HCT116 (cell line): ENCODE measurements around the gene NUP188. TPM values are rescaled to one million over a fixed set of nuclear protein-coding genes. Genes with fewer than 3 reads are reported as not detected.

Source experiments
- ATAC-seq: fragments of 200-7000 bp; cut with Tn5 transposase; 2 replicates; pipeline ENCODE4 v1.9.1; 2020; ENCODE audit warnings: mild to moderate bottlenecking, moderate library complexity
- BruUV-seq: library from RNA; stranded (reverse); fragments of 400-500 nt; replicated peaks from 2 replicates; lab custom pipeline; 2021; lab: Mats Ljungman, UMichigan
- CTCF ChIA-PET: fragments of 300-600 bp; sonication (Branson Sonifier 250); formaldehyde crosslinking; loops from one replicate; lab custom pipeline; 2021; ENCODE audit warnings: antibody characterized with exemption; lab: Charles Lee
- POLR2A ChIA-PET: fragments of 300-600, 350-600 bp; sonication (Branson Sonifier 250); formaldehyde crosslinking; loops from one replicate; lab custom pipeline; 2021; ENCODE audit warnings: antibody characterized with exemption; lab: Charles Lee
- RAD21 ChIA-PET, 2 experiments: fragments of 300-600 bp; sonication (Branson Sonifier 250); formaldehyde crosslinking; loops; one replicate each; lab custom pipeline; 2023; ENCODE audit warnings: low total read pairs in 2 of 2; ENCODE audit not compliant: uncharacterized antibody in 2 of 2, unreplicated experiment in 2 of 2, low non-redundant PET in 1 of 2; lab: Charles Lee
- DNase-seq: peaks from one replicate; pipeline ENCODE4 v3.0.0-alpha.2; 2010; ENCODE audit warnings: low read depth, low spot score
- H2AFZ ChIP-seq: fragments of 200-600 bp; shearing (Covaris generic), sonication (generic); 2 replicates; pipeline ENCODE4 v1.6.1; 2017; ENCODE audit warnings: low read depth, mixed run types, mixed read lengths, antibody characterized with exemption, low read length; ENCODE audit not compliant: poor library complexity, severe bottlenecking
- H3K27ac ChIP-seq: 2 replicates; pipeline ENCODE4 v1.5.1; 2012; ENCODE audit warnings: low read depth, low read length
- H3K27me3 ChIP-seq: fragments of 200-600 bp; sonication (generic); 2 replicates; pipeline ENCODE4 v1.6.1; 2016; ENCODE audit warnings: mixed run types, low read length, mixed read lengths; ENCODE audit not compliant: insufficient read depth
- H3K36me3 ChIP-seq, 2 experiments: fragments of 200-500 bp in 1 of 2; fragments of 200-600 bp in 1 of 2; sonication (Bioruptor generic) in 1 of 2; sonication (generic) in 1 of 2; 2 replicates each; pipeline versions ENCODE4 v1.5.1 to v1.6.1; 2014 to 2016; ENCODE audit warnings: low read length in 2 of 2, inconsistent platforms in 1 of 2, mixed read lengths in 1 of 2, mixed run types in 1 of 2; ENCODE audit not compliant: insufficient read depth in 2 of 2, control insufficient read depth in 1 of 2
- H3K4me1 ChIP-seq, 2 experiments: fragments of 200-600 bp in 1 of 2; sonication (generic) in 1 of 2; 2 replicates each; pipeline versions ENCODE4 v1.5.1 to v1.6.1; 2012 to 2017; ENCODE audit warnings: low read length in 2 of 2, inconsistent platforms in 1 of 2, mild to moderate bottlenecking in 1 of 2, mixed read lengths in 1 of 2, mixed run types in 1 of 2, moderate library complexity in 1 of 2; ENCODE audit not compliant: insufficient read depth in 2 of 2, control insufficient read depth in 1 of 2
- H3K4me2 ChIP-seq: fragments of 200-600 bp; sonication (generic); 2 replicates; pipeline ENCODE4 v1.6.1; 2017; ENCODE audit warnings: mixed run types, low read length, mixed read lengths
- H3K4me3 ChIP-seq, 2 experiments: fragments of 200-600 bp in 1 of 2; sonication (generic) in 1 of 2; replicated peaks in 1 of 2; 2 replicates each; pipeline ENCODE4 v1.5.1; 2011 to 2016; ENCODE audit warnings: low read length in 2 of 2, control low read depth in 1 of 2, low read depth in 1 of 2, mild to moderate bottlenecking in 1 of 2, mixed read lengths in 1 of 2, mixed run types in 1 of 2
- H3K79me2 ChIP-seq: fragments of 200-600 bp; sonication (generic); 2 replicates; pipeline ENCODE4 v1.6.1; 2017; ENCODE audit warnings: mild to moderate bottlenecking, mixed run types, low read length, moderate library complexity, mixed read lengths; ENCODE audit not compliant: insufficient read depth
- H3K9ac ChIP-seq: fragments of 200-600 bp; sonication (generic); 2 replicates; pipeline ENCODE4 v1.6.1; 2016; ENCODE audit warnings: low read length, mixed read lengths
- H3K9me2 ChIP-seq: fragments of 200-600 bp; sonication (generic), shearing (Covaris generic); 2 replicates; pipeline ENCODE4 v1.6.1; 2017; ENCODE audit warnings: mixed run types, mild to moderate bottlenecking, moderate library complexity; ENCODE audit not compliant: insufficient read depth
- H3K9me3 ChIP-seq, 2 experiments: fragments of 200-500 bp in 1 of 2; fragments of 200-600 bp in 1 of 2; sonication (Bioruptor generic) in 1 of 2; sonication (generic) in 1 of 2; 2 replicates each; pipeline ENCODE4 v1.6.1; 2014 to 2017; ENCODE audit warnings: low read length in 2 of 2, mixed read lengths in 2 of 2, inconsistent platforms in 1 of 2, low read depth in 1 of 2, mild to moderate bottlenecking in 1 of 2, mixed run types in 1 of 2, moderate library complexity in 1 of 2; ENCODE audit not compliant: control insufficient read depth in 1 of 2, insufficient read depth in 1 of 2
- H4K20me1 ChIP-seq: fragments of 200-600 bp; sonication (generic), shearing (Covaris generic); 2 replicates; pipeline ENCODE4 v1.6.1; 2017; ENCODE audit warnings: mixed run types, mild to moderate bottlenecking, moderate library complexity; ENCODE audit not compliant: insufficient read depth
- ATF3 ChIP-seq: IDR thresholded peaks from 2 replicates; pipeline ENCODE4 v1.6.1; 2012
- CBX3 ChIP-seq: IDR thresholded peaks from 2 replicates; pipeline ENCODE4 v1.6.1; 2012; ENCODE audit warnings: low read depth
- JUND ChIP-seq: IDR thresholded peaks from 2 replicates; pipeline ENCODE4 v1.6.1; 2012
- POLR2AphosphoS5 ChIP-seq: IDR thresholded peaks from 2 replicates; pipeline ENCODE4 v1.6.1; 2011; ENCODE audit warnings: mild to moderate bottlenecking, low read depth, low read length, moderate library complexity
- REST ChIP-seq: IDR thresholded peaks from 2 replicates; pipeline ENCODE4 v1.6.1; 2012; ENCODE audit warnings: low read depth
- SIN3A ChIP-seq: IDR thresholded peaks from 2 replicates; pipeline ENCODE4 v1.6.1; 2012; ENCODE audit warnings: low read depth
- TCF7L2 ChIP-seq: IDR thresholded peaks from 2 replicates; pipeline ENCODE4 v1.7.0; 2011; ENCODE audit warnings: borderline replicate concordance, inconsistent platforms; ENCODE audit not compliant: insufficient read depth, insufficient read length; ENCODE audit errors: extremely low read depth
- YY1 ChIP-seq: IDR thresholded peaks from 2 replicates; pipeline ENCODE4 v1.6.1; 2011; ENCODE audit warnings: low read length, low read depth, moderate library complexity, mild to moderate bottlenecking; ENCODE audit not compliant: insufficient replicate concordance; ENCODE audit errors: extremely low read depth
- ZBTB33 ChIP-seq: IDR thresholded peaks from 2 replicates; pipeline ENCODE4 v1.6.1; 2011; ENCODE audit warnings: mild to moderate bottlenecking, low read length, moderate library complexity; ENCODE audit not compliant: insufficient replicate concordance; ENCODE audit errors: extremely low read depth
- ZNF274 ChIP-seq: fragments of 200-500 bp; sonication (Bioruptor generic); IDR thresholded peaks from 2 replicates; pipeline ENCODE4 v1.6.1; 2014; ENCODE audit warnings: mild to moderate bottlenecking, low read depth, low read length, inconsistent platforms
- intact Hi-C: fragments of 100-400 bp; cut with micrococcal nuclease; formaldehyde crosslinking; loops from 2 replicates; pipeline ENCODE4 v1.10.0; 2022
- total RNA-seq: library from RNA; stranded (reverse); gene quantifications from one replicate; pipeline ENCODE4 v1.2.1, GENCODE V29; 2021; ENCODE audit not compliant: unreplicated experiment

The NUP188 gene
- total RNA-seq, 1 experiment from 2014 or later, result 115 TPM

GRCh38 chr9:129023036-129023907 is 75.8 kb downstream of the NUP188 start:
- ATAC-seq (no peak), DNase-seq (no peak)
- Histone ChIP-seq H4K20me1 (no peaks in the 10 kb centered on the region; the same call in 1 of the 2 replicates), H3K27me3 (no peaks in the 10 kb centered on the region), H3K4me1 (peaks cover 22 to 44% of the 10 kb centered on the region in 2 experiments; a peak in 3 of 4 replicates), H3K79me2 (peaks cover 43% of the 10 kb centered on the region), H3K9me3 (no peaks in the 10 kb centered on the region), H3K9ac (no peak overlapping the region), H3K27ac (no peak overlapping the region), H3K4me2 (peak overlapping the region; percentile 42), H3K4me3 (no peak overlapping the region), H2AFZ (no peak overlapping the region), H3K9me2 (no peaks in the 10 kb centered on the region), H3K36me3 (peaks cover 0 to 3% of the 10 kb centered on the region in 2 experiments; a peak in 1 of 4 replicates)
- RAD21 ChIA-PET, result no interaction called here
- no TSS peak for BruUV-seq
- CTCF ChIA-PET, result interaction anchor here (1.1 kb wide), 1 partner anchor 17 kb away, joined by 3 read pairs; no protein-coding TSS in a partner anchor
- POLR2A ChIA-PET, result interaction anchor here (0.7 kb wide), 1 partner anchor 511 kb away, joined by 4 read pairs; no protein-coding TSS in a partner anchor
- intact Hi-C loops, result no loop called here
- no peak for TF ChIP-seq REST

- no peaks in the 10 kb centered on the region for H3K9me2 ChIP-seq
- no TSS peak for BruUV-seq
- no peaks in the 10 kb centered on the region for H3K9me3 ChIP-seq
- H3K4me1 ChIP-seq, result peaks cover 26 to 49% of the 10 kb centered on the region in 2 experiments; a peak in 3 of 4 replicates
- no peak overlapping the region for H3K27ac ChIP-seq
- DNase-seq (no peak), ATAC-seq (no peak)
- CTCF ChIA-PET, result interaction anchor here (1.1 kb wide), 1 partner anchor 18 kb away, joined by 3 read pairs; no protein-coding TSS in a partner anchor
- no peak overlapping the region for H3K9ac ChIP-seq
- no peaks in the 10 kb centered on the region for H3K27me3 ChIP-seq
- no peaks in the 10 kb centered on the region; the same call in 1 of the 2 replicates for H4K20me1 ChIP-seq
- no peak overlapping the region for H2AFZ ChIP-seq
- POLR2A ChIA-PET, result interaction anchor here (0.7 kb wide), 1 partner anchor 512 kb away, joined by 4 read pairs; no protein-coding TSS in a partner anchor
- peak overlapping the region; percentile 42 for H3K4me2 ChIP-seq
- intact Hi-C loops, result no loop called here
- H3K79me2 ChIP-seq, result peaks cover 43% of the 10 kb centered on the region
- RAD21 ChIA-PET, result no interaction called here
- no peak overlapping the region for H3K4me3 ChIP-seq
- H3K36me3 ChIP-seq, result peaks cover 0 to 1% of the 10 kb centered on the region in 2 experiments; a peak in 1 of 4 replicates
- TF ChIP-seq POLR2AphosphoS5 (no peak), JUND (no peak), TCF7L2 (no peak), ZNF274 (no peak), ATF3 (no peak), CBX3 (no peak), ZBTB33 (no peak), SIN3A (no peak), YY1 (no peak)
These were observed 76.4 kb downstream of the NUP188 start for GRCh38 chr9:129023908-129024233.
